DND-41 (cell line): Measurements from ENCODE around the gene STPG2.

ENCODE experiments used
- ATAC-seq: fragments of 200-7000 bp; cut with Tn5 transposase; 3 replicates; pipeline ENCODE4 v1.9.1; 2021; ENCODE audit warnings: low read depth; ENCODE audit not compliant: insufficient read depth
- DNase-seq: peaks from one replicate; pipeline ENCODE4 v3.0.0-alpha.2; 2020
- H2AFZ ChIP-seq: 2 replicates; pipeline ENCODE4 v1.6.0; 2012; ENCODE audit warnings: low read depth, low read length
- H3K27ac ChIP-seq: 2 replicates; pipeline ENCODE4 v1.5.1; 2012; ENCODE audit warnings: low read length, inconsistent platforms
- H3K27me3 ChIP-seq: fragments of 200-600 bp; sonication (generic); 2 replicates; pipeline ENCODE4 v1.6.0; 2012; ENCODE audit warnings: low read length, mild to moderate bottlenecking, inconsistent platforms; ENCODE audit not compliant: insufficient read depth, poor library complexity
- H3K36me3 ChIP-seq: 2 replicates; pipeline ENCODE4 v1.5.1; 2012; ENCODE audit warnings: low read length, inconsistent platforms; ENCODE audit not compliant: insufficient read depth
- H3K4me1 ChIP-seq: 2 replicates; pipeline ENCODE4 v1.5.1; 2012; ENCODE audit warnings: mild to moderate bottlenecking, low read length; ENCODE audit not compliant: insufficient read depth
- H3K4me2 ChIP-seq: 2 replicates; pipeline ENCODE4 v1.6.0; 2012; ENCODE audit warnings: mild to moderate bottlenecking, moderate library complexity, low read length, inconsistent platforms; ENCODE audit not compliant: insufficient read depth
- H3K4me3 ChIP-seq, 2 experiments: fragments of 200-600 bp in 1 of 2; shearing (Covaris generic) in 1 of 2; 2 replicates each; pipeline ENCODE4 v1.5.1; 2012 to 2016; ENCODE audit warnings: inconsistent platforms in 2 of 2, low read length in 2 of 2, mild to moderate bottlenecking in 2 of 2, low read depth in 1 of 2, moderate library complexity in 1 of 2
- H3K79me2 ChIP-seq: 2 replicates; pipeline ENCODE4 v1.6.0; 2012; ENCODE audit warnings: low read length, inconsistent platforms; ENCODE audit not compliant: insufficient read depth
- H3K9ac ChIP-seq: 2 replicates; pipeline ENCODE4 v1.6.0; 2012; ENCODE audit warnings: low read depth, mild to moderate bottlenecking, inconsistent platforms, low read length, moderate library complexity
- H3K9me3 ChIP-seq: 2 replicates; pipeline ENCODE4 v1.5.1; 2012; ENCODE audit warnings: low read length, moderate library complexity, mild to moderate bottlenecking, inconsistent platforms; ENCODE audit not compliant: insufficient read depth, severe bottlenecking
- H4K20me1 ChIP-seq: 2 replicates; pipeline ENCODE4 v1.6.0; 2012; ENCODE audit warnings: low read length; ENCODE audit not compliant: insufficient read depth
- CTCF ChIP-seq: IDR thresholded peaks from 2 replicates; pipeline ENCODE4 v1.5.1; 2012; ENCODE audit warnings: borderline replicate concordance, low read length, moderate library complexity, mild to moderate bottlenecking; ENCODE audit not compliant: poor library complexity, severe bottlenecking; ENCODE audit errors: extremely low read depth
- EZH2 ChIP-seq: IDR thresholded peaks from 3 replicates; pipeline ENCODE4 v1.6.1; 2012; ENCODE audit warnings: borderline replicate concordance, low read depth, mild to moderate bottlenecking, moderate library complexity, low read length, inconsistent platforms; ENCODE audit not compliant: severe bottlenecking

The STPG2 gene

GRCh38 chr4:97836662-97837061, 306.6 kb downstream of the STPG2 start:
- Histone ChIP-seq H3K9me3 (no peaks in the 10 kb centered on the region), H3K27me3 (no peaks in the 10 kb centered on the region), H3K79me2 (no peaks in the 10 kb centered on the region), H3K4me3 (no peak overlapping the region), H3K36me3 (no peaks in the 10 kb centered on the region), H3K27ac (no peak overlapping the region), H2AFZ (no peak overlapping the region), H3K4me1 (peaks cover 13% of the 10 kb centered on the region; the same call in 1 of the 2 replicates), H3K9ac (no peak overlapping the region), H4K20me1 (no peaks in the 10 kb centered on the region), H3K4me2 (no peak overlapping the region)
- no peak for TF ChIP-seq EZH2
- TF ChIP-seq CTCF: no peak
- no peak for ATAC-seq
- DNase-seq: no peak

GRCh38 chr4:97828646-97829045, 314.6 kb downstream of the STPG2 start:
- H2AFZ ChIP-seq: no peak overlapping the region
- H3K9me3 ChIP-seq: no peaks in the 10 kb centered on the region
- TF ChIP-seq EZH2 (no peak), CTCF (no peak)
- no peaks in the 10 kb centered on the region for H3K27me3 ChIP-seq
- H3K4me1 ChIP-seq: no peaks in the 10 kb centered on the region
- no peak overlapping the region for H3K9ac ChIP-seq
- no peaks in the 10 kb centered on the region for H3K36me3 ChIP-seq
- H3K4me2 ChIP-seq: no peak overlapping the region
- no peaks in the 10 kb centered on the region for H3K79me2 ChIP-seq
- DNase-seq: no peak
- H4K20me1 ChIP-seq: no peaks in the 10 kb centered on the region
- H3K4me3 ChIP-seq: no peak overlapping the region
- ATAC-seq: no peak
- no peak overlapping the region for H3K27ac ChIP-seq

- H3K27ac ChIP-seq: no peak overlapping the region
- TF ChIP-seq EZH2 (no peak), CTCF (no peak)
- H3K27me3 ChIP-seq: no peaks in the 10 kb centered on the region
- ATAC-seq (no peak), DNase-seq (no peak)
- no peaks in the 10 kb centered on the region for H3K79me2 ChIP-seq
- no peaks in the 10 kb centered on the region for H4K20me1 ChIP-seq
- H3K9me3 ChIP-seq: peaks cover 8% of the 10 kb centered on the region
- no peak overlapping the region for H3K4me3 ChIP-seq
- no peaks in the 10 kb centered on the region for H3K4me1 ChIP-seq
- H3K9ac ChIP-seq: no peak overlapping the region
- H2AFZ ChIP-seq: no peak overlapping the region
- no peaks in the 10 kb centered on the region for H3K36me3 ChIP-seq
- no peak overlapping the region for H3K4me2 ChIP-seq
Measured at GRCh38 chr4:97819294-97819693, 324.0 kb downstream of the STPG2 start.

GRCh38 chr4:97812768-97813167, 330.5 kb downstream of the STPG2 start:
- ATAC-seq: no peak
- Histone ChIP-seq H4K20me1 (no peaks in the 10 kb centered on the region), H3K4me1 (no peaks in the 10 kb centered on the region), H3K4me2 (no peak overlapping the region), H3K9me3 (no peaks in the 10 kb centered on the region), H3K79me2 (no peaks in the 10 kb centered on the region), H3K27me3 (no peaks in the 10 kb centered on the region), H3K36me3 (no peaks in the 10 kb centered on the region), H3K4me3 (no peak overlapping the region), H2AFZ (no peak overlapping the region), H3K9ac (no peak overlapping the region), H3K27ac (no peak overlapping the region)
- no peak for DNase-seq
- no peak for TF ChIP-seq EZH2
- no peak for TF ChIP-seq CTCF
